ENCODE results near the gene PTPRZ1. TPM values are rescaled to one million over a fixed set of nuclear protein-coding genes. Genes with fewer than 3 reads are reported as not detected.

The PTPRZ1 gene
- total and polyA plus RNA-seq, 3 donors from 2014 or later: 1.9 to 2.7 (median 2.2) TPM

GRCh38 chr7:122018032-122018431 lies 145.1 kb downstream of the PTPRZ1 start:
- WGBS, 2 donors: 76 to 86% methylated on average over 1 of the region's 1 CpG
- no peaks in the 10 kb centered on the region for H3K9me3 ChIP-seq
- no peak for DNase-seq
- H3K36me3 ChIP-seq (ENCODE audit: low read depth, missing control alignments): no peaks in the 10 kb centered on the region
- no peaks in the 10 kb centered on the region for H3K4me1 ChIP-seq
- no peak overlapping the region for H3K27ac ChIP-seq
- intact Hi-C loops (cut with DNase I; ENCODE audit: low total_unique reads): no loop called here
- no peaks in the 10 kb centered on the region for H3K27me3 ChIP-seq
- H3K4me3 ChIP-seq: no peak overlapping the region
- TF ChIP-seq CTCF (IDR thresholded peaks at IDR 0.05): no peak
- TF ChIP-seq POLR2A (IDR thresholded peaks at IDR 0.05): no peak

- TF ChIP-seq CTCF (IDR thresholded peaks at IDR 0.05) (no peak), POLR2A (IDR thresholded peaks at IDR 0.05) (no peak)
- H3K4me3 ChIP-seq: no peak overlapping the region
- intact Hi-C loops (cut with DNase I; ENCODE audit: low total_unique reads): no loop called here
- no peak for DNase-seq
- H3K27ac ChIP-seq: no peak overlapping the region
- no peaks in the 10 kb centered on the region for H3K9me3 ChIP-seq
- 86 to 95% methylated on average over 2 of the region's 2 CpGs for WGBS, 2 donors
- no peaks in the 10 kb centered on the region for H3K27me3 ChIP-seq
- H3K4me1 ChIP-seq: no peaks in the 10 kb centered on the region
- no peaks in the 10 kb centered on the region for H3K36me3 ChIP-seq (ENCODE audit: low read depth, missing control alignments)
Observed at GRCh38 chr7:122027058-122027457, 154.1 kb downstream of the PTPRZ1 start.

- intact Hi-C loops (cut with DNase I; ENCODE audit: low total_unique reads): no loop called here
- TF ChIP-seq POLR2A (IDR thresholded peaks at IDR 0.05): no peak
- TF ChIP-seq CTCF (IDR thresholded peaks at IDR 0.05): no peak
- Histone ChIP-seq H3K36me3 (ENCODE audit: low read depth, missing control alignments) (no peaks in the 10 kb centered on the region), H3K4me3 (no peak overlapping the region), H3K4me1 (no peaks in the 10 kb centered on the region), H3K9me3 (no peaks in the 10 kb centered on the region), H3K27me3 (no peaks in the 10 kb centered on the region), H3K27ac (no peak overlapping the region)
- DNase-seq: no peak
- WGBS, 2 donors: 92 to 96% methylated on average over 1 of the region's 1 CpG
Observed at GRCh38 chr7:122033641-122034040, 160.7 kb downstream of the PTPRZ1 start.

- Histone ChIP-seq H3K4me1 (no peaks in the 10 kb centered on the region), H3K27me3 (no peaks in the 10 kb centered on the region), H3K27ac (no peak overlapping the region), H3K36me3 (ENCODE audit: low read depth, missing control alignments) (no peaks in the 10 kb centered on the region), H3K4me3 (no peak overlapping the region), H3K9me3 (no peaks in the 10 kb centered on the region)
- WGBS, 2 donors: 85 to 97% methylated on average over 1 of the region's 1 CpG
- intact Hi-C loops (cut with DNase I; ENCODE audit: low total_unique reads): no loop called here
- no peak for TF ChIP-seq CTCF (IDR thresholded peaks at IDR 0.05)
- no peak for TF ChIP-seq POLR2A (IDR thresholded peaks at IDR 0.05)
- no peak for DNase-seq
Observed at GRCh38 chr7:122035876-122036275, 162.9 kb downstream of the PTPRZ1 start.

- intact Hi-C loops (cut with DNase I; ENCODE audit: low total_unique reads): no loop called here
- DNase-seq: no peak
Observed at GRCh38 chr7:122038134-122038533, 165.2 kb downstream of the PTPRZ1 start.

More at GRCh38 chr7:122038134-122038533, 165.2 kb downstream of the PTPRZ1 start:
- H3K36me3 ChIP-seq (ENCODE audit: low read depth, missing control alignments): no peaks in the 10 kb centered on the region
- no peak for TF ChIP-seq CTCF (IDR thresholded peaks at IDR 0.05)
- no peak for TF ChIP-seq POLR2A (IDR thresholded peaks at IDR 0.05)
- 82 to 83% methylated on average over 3 of the region's 3 CpGs for WGBS, 2 donors
- H3K4me3 ChIP-seq: no peak overlapping the region
- no peaks in the 10 kb centered on the region for H3K4me1 ChIP-seq
- no peak overlapping the region for H3K27ac ChIP-seq
- no peaks in the 10 kb centered on the region for H3K27me3 ChIP-seq
- no peaks in the 10 kb centered on the region for H3K9me3 ChIP-seq

Measured in testis (tissue), 3 donors.